ENCODE data around the gene DNAJC17.

DNA sequence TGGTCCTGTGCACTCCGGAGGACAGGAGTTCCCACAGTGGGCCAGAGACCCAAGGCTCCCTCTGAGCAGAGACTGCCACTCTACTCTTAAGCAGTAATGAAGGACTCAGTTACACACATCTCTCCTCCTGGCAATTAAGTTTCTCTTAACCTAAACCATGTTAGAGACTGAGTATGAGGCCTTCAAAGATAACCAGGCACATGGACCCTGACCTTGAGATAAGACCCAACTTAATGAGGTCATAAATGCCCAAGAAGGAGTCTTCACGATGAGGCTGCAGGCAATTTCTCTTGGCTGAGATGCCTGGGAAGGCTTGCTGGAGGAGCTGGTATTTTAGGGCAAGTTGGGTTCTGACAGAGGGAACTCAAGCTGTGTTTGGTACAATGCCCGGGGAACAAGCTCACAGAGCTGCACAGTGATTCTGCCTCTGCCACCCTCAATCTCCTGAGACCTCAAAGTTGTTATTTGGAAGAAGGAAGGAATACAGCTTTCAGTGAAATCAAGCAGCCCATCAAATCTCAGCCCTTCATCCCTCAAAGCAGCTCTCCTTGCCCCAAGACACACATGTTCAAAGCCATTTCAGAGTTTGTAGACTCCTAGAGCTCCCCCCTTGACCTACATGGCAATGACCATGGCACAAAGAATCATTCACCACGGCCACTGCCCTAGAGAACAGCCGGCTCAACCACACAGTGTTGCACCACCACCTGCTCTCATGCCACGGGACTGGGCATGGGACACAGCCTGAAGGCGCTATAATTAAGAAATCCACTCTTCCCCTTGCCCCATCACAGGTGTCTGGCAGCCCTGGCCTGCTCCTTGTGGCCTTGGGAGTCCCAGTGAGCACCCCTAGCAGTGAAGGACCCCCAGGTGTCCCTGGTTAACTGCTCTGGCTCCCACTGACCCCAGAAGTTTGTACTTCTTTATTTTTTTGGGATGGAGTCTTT, 59.3 kb downstream of the DNAJC17 start:
- TF ChIP-seq, protein P1, sequence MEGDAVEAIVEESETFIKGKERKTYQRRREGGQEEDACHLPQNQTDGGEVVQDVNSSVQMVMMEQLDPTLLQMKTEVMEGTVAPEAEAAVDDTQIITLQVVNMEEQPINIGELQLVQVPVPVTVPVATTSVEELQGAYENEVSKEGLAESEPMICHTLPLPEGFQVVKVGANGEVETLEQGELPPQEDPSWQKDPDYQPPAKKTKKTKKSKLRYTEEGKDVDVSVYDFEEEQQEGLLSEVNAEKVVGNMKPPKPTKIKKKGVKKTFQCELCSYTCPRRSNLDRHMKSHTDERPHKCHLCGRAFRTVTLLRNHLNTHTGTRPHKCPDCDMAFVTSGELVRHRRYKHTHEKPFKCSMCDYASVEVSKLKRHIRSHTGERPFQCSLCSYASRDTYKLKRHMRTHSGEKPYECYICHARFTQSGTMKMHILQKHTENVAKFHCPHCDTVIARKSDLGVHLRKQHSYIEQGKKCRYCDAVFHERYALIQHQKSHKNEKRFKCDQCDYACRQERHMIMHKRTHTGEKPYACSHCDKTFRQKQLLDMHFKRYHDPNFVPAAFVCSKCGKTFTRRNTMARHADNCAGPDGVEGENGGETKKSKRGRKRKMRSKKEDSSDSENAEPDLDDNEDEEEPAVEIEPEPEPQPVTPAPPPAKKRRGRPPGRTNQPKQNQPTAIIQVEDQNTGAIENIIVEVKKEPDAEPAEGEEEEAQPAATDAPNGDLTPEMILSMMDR (IDR thresholded peaks at IDR 0.05): no peak
- TF ChIP-seq EZH2phosphoT487 (IDR thresholded peaks at IDR 0.05): no peak

All from neural progenitor cell (in vitro differentiated cells).